ENCODE measurements around the gene GASK1B. TPM values are rescaled to one million over a fixed set of nuclear protein-coding genes. Genes with fewer than 3 reads are reported as not detected.

The GASK1B gene
- total and polyA plus RNA-seq, 2 of the 4 experiments (the other 2 are of a cell fraction) = 4.1 to 5.4 TPM

- TF ChIP-seq MXI1 (IDR thresholded peaks at IDR 0.05; ENCODE audit: borderline replicate concordance, low read depth, low read length) = no peak
- TF ChIP-seq, protein P1, sequence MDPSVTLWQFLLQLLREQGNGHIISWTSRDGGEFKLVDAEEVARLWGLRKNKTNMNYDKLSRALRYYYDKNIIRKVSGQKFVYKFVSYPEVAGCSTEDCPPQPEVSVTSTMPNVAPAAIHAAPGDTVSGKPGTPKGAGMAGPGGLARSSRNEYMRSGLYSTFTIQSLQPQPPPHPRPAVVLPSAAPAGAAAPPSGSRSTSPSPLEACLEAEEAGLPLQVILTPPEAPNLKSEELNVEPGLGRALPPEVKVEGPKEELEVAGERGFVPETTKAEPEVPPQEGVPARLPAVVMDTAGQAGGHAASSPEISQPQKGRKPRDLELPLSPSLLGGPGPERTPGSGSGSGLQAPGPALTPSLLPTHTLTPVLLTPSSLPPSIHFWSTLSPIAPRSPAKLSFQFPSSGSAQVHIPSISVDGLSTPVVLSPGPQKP (IDR thresholded peaks at IDR 0.05; ENCODE audit: borderline replicate concordance, low read depth, low read length) = no peak
- no peak for TF ChIP-seq FOS (IDR thresholded peaks at IDR 0.05; ENCODE audit: low read depth, low read length)
- no peak for TF ChIP-seq MAFK (IDR thresholded peaks at IDR 0.05; ENCODE audit: low read depth, low read length)
- TF ChIP-seq MAZ (IDR thresholded peaks at IDR 0.05; ENCODE audit: borderline replicate concordance, low read depth, low read length) = no peak
- no peak for TF ChIP-seq NFE2L2 (IDR thresholded peaks at IDR 0.05; ENCODE audit: low read depth, low read length)
- no peak overlapping the region for H3K23ac ChIP-seq (ENCODE audit: low read depth, low read length)
- 0 out of 2 replicates have a peak overlapping the region, but pooled peaks have one; percentile 9 for H2BK20ac ChIP-seq (ENCODE audit: low read depth, low read length)
- no peak overlapping the region for H4K5ac ChIP-seq (ENCODE audit: low read depth, low read length)
- no TSS peak for BruUV-seq (replicated peaks)
- POLR2A ChIA-PET (ENCODE audit: unreplicated experiment) = no interaction called here
- no peaks in the 10 kb centered on the region; the same call in 1 of the 2 replicates for H3K9me1 ChIP-seq (ENCODE audit: insufficient read depth, low read length)
- peaks cover 5% of the 10 kb centered on the region for H3K4me1 ChIP-seq (ENCODE audit: control insufficient read depth, insufficient read depth, low read length)
- no peak overlapping the region for H2AK5ac ChIP-seq (ENCODE audit: low read depth, low read length)
- DNase-seq (peak; percentile 20), ATAC-seq (ENCODE audit: low read depth) (no peak)
- H3K79me1 ChIP-seq (ENCODE audit: low read depth in 1 of 2, low read length in 2 of 2) = no peaks in the 10 kb centered on the region
- peak overlapping the region; percentile 41; the same call in 1 of the 2 replicates for H3K18ac ChIP-seq (ENCODE audit: low read depth, low read length)
- CTCF ChIA-PET = interaction anchor here (0.8 kb wide), 1 partner anchor 9 kb away, joined by 3 read pairs; no protein-coding TSS in a partner anchor
- peak overlapping the region; percentile 18 for H2BK5ac ChIP-seq (ENCODE audit: low read depth, low read length, poor library complexity, severe bottlenecking)
- H3K36me3 ChIP-seq (ENCODE audit: control insufficient read depth, insufficient read depth, low read length) = peaks cover 3% of the 10 kb centered on the region; the same call in 1 of the 2 replicates
- no peak overlapping the region for H3K56ac ChIP-seq (ENCODE audit: extremely low read depth, insufficient read depth, low read length)
- no peak overlapping the region for H2BK15ac ChIP-seq (ENCODE audit: low read depth, low read length)
- no peak overlapping the region for H2AFZ ChIP-seq (replicated peaks; ENCODE audit: low read length, poor library complexity)
- dilution Hi-C loops (cut with HindIII; ENCODE audit: low sequenced_read_pairs, unreplicated experiment) = no loop called here
- no peak overlapping the region for H3K4me2 ChIP-seq (ENCODE audit: low read depth, low read length)
- in situ Hi-C loops (cut with MboI; ENCODE audit: low sequenced_read_pairs) = no loop called here
- no peak overlapping the region for H3K4me3 ChIP-seq (ENCODE audit: insufficient read depth, low read depth, low read length)
- H3K9ac ChIP-seq (ENCODE audit: low read depth, low read length) = no peak overlapping the region
- H3K27ac ChIP-seq (ENCODE audit: insufficient read depth, low read length) = no peak overlapping the region
- no peak overlapping the region for H2AK9ac ChIP-seq (replicated peaks; ENCODE audit: low read depth, low read length, poor library complexity)
- H3K9me3 ChIP-seq (ENCODE audit: control insufficient read depth, insufficient read depth, low read length) = no peaks in the 10 kb centered on the region
- WGBS, 2 experiments (ENCODE audit: extremely low coverage in 2 of 2, insufficient read length in 1 of 2) = no CpG with 5 or more reads among the region's 5 CpGs
- no peak overlapping the region; the same call in 1 of the 2 replicates for H4K91ac ChIP-seq (ENCODE audit: insufficient read depth, low read depth, low read length)
- peak overlapping the region; percentile 34; the same call in 1 of the 2 replicates for H3K14ac ChIP-seq (replicated peaks; ENCODE audit: low read depth, low read length)
- no peaks in the 10 kb centered on the region for H4K20me1 ChIP-seq (ENCODE audit: insufficient read depth, low read length)
- intact Hi-C loops (cut with micrococcal nuclease) = no loop called here
- H4K8ac ChIP-seq (ENCODE audit: low read depth in 2 of 2, low read length in 2 of 2) = no peak overlapping the region
- no peak overlapping the region for H2BK120ac ChIP-seq (ENCODE audit: low read depth, low read length)
- no peaks in the 10 kb centered on the region for H3K27me3 ChIP-seq (ENCODE audit: control insufficient read depth, insufficient read depth, low read length)
- H3K4ac ChIP-seq (ENCODE audit: low read depth, low read length) = 0 out of 2 replicates have a peak overlapping the region, but pooled peaks have one; percentile 2
These were observed 10.2 kb downstream of the GASK1B start for GRCh38 chr4:158162631-158163030.
